Heart left ventricle (tissue), 13 donors: ENCODE measurements around the gene ZNF565.

ENCODE experiments used
- CTCF ChIP-seq, 12 donors: fragments of 200-600 bp; sonication (generic) in 4 of 12; IDR thresholded peaks; one replicate each; pipeline versions ENCODE4 v1.5.0 to v1.8.0; 2018 to 2022; ENCODE audit warnings: antibody characterized with exemption in 12 of 12, mild to moderate bottlenecking in 5 of 12
- POLR2A ChIP-seq, 2 donors: fragments of 450-650 bp; IDR thresholded peaks; one replicate each; pipeline ENCODE4 v1.6.1; 2017; ENCODE audit warnings: antibody characterized with exemption in 2 of 2, mild to moderate bottlenecking in 2 of 2, moderate library complexity in 2 of 2
- donor health status: ischemic (EF 13 %, LVEDD 7.1; RV severe dilation, severe dysfunction).
- donor health status: DM: no; HTN: yes; CAD: no.
- donor health status: DM: no; HTN: no; CAD: no.
- donor health status: ischemic (EF 25% LVEDD 6.9; RV normal size, moderate dysfunction).
- donor health status: ischemic (EF 25% LVEDD 5.7; RV mildly dilated, moderate dysfunction).
- donor health status: ischemic (EF 35%, LVEDD 5.7; RV mildly dilated, moderate dysfunction).
- donor health status: nonischemic (EF 11% LVEDD 7.7; RV severe dilation, severe dysfunction).
- donor health status: DM: yes; HTN: yes; CAD: no.
- donor health status: PGD.
- donor health status: ischemic (EF 29% LVEDD 5.4; RV normal size, mild dysfunction).
- donor health status: nonischemic (EF 23%, LVEDD 6.1; RV moderate dilation, normal function).

GRCh38 chr19:36136964-36137686, 77.3 kb downstream of the ZNF565 start:
- no peak for TF ChIP-seq POLR2A (IDR thresholded peaks at IDR 0.05)
- TF ChIP-seq CTCF (IDR thresholded peaks at IDR 0.05), result no peak
